GM19035 (cell line): Measurements from ENCODE around the gene POLE.
"Not testable (repeated sequence)": the region's sequence is repeated elsewhere in the genome, so short reads cannot be mapped to it uniquely, and the experiment has no call there.

ENCODE experiments used
- ATAC-seq: cut with Tn5 transposase; IDR thresholded peaks from one replicate; pipeline ENCODE4 v1.9.1; 2021; ENCODE audit not compliant: unreplicated experiment

The POLE gene

GRCh38 chr12:132600048-132601032, 86.8 kb downstream of the POLE start:
- ATAC-seq = no peak

GRCh38 chr12:132599502-132599901, 87.6 kb downstream of the POLE start:
- not testable (repeated sequence) for ATAC-seq

- ATAC-seq = no peak
Measured at GRCh38 chr12:132597333-132598316, 89.5 kb downstream of the POLE start.

GRCh38 chr12:132596016-132596415, 91.1 kb downstream of the POLE start:
- ATAC-seq = no peak

- no peak for ATAC-seq
Measured at GRCh38 chr12:132595183-132595582, 92.0 kb downstream of the POLE start.

- ATAC-seq = no peak
Measured at GRCh38 chr12:132593938-132594358, 93.2 kb downstream of the POLE start.

- ATAC-seq = no peak
Measured at GRCh38 chr12:132593521-132593920, 93.6 kb downstream of the POLE start.

- ATAC-seq = no peak
Measured at GRCh38 chr12:132593071-132593470, 94.1 kb downstream of the POLE start.

- no peak for ATAC-seq
Measured at GRCh38 chr12:132592282-132592970, 94.7 kb downstream of the POLE start.

- ATAC-seq = no peak
Measured at GRCh38 chr12:132591107-132591935, 95.8 kb downstream of the POLE start.

- ATAC-seq = no peak
Measured at GRCh38 chr12:132588821-132589669, 98.1 kb downstream of the POLE start.

GRCh38 chr12:132588319-132588718, 98.8 kb downstream of the POLE start:
- ATAC-seq = no peak

GRCh38 chr12:132587781-132588180, 99.4 kb downstream of the POLE start:
- no peak for ATAC-seq

GRCh38 chr12:132586929-132587328, 100.2 kb downstream of the POLE start:
- ATAC-seq = no peak

- no peak for ATAC-seq
Measured at GRCh38 chr12:132585177-132585576, 102.0 kb downstream of the POLE start.

GRCh38 chr12:132584429-132584828, 102.7 kb downstream of the POLE start:
- ATAC-seq = no peak

GRCh38 chr12:132583736-132584135, 103.4 kb downstream of the POLE start:
- ATAC-seq = no peak

- ATAC-seq = no peak
Measured at GRCh38 chr12:132583411-132583710, 103.8 kb downstream of the POLE start.
